Neuron (in vitro differentiated cells): ENCODE results near the gene MYB.
"Not testable (repeated sequence)": the region's sequence is repeated elsewhere in the genome, so short reads cannot be mapped to it uniquely, and the experiment has no call there.

Source experiments
- H2AFZ ChIP-seq: one replicate; pipeline ENCODE4 v1.6.1; 2013; ENCODE audit warnings: low read depth, mild to moderate bottlenecking, inconsistent platforms, low read length, moderate library complexity
- H3K27me3 ChIP-seq: one replicate; pipeline ENCODE4 v1.6.1; 2013; ENCODE audit warnings: low read length; ENCODE audit not compliant: insufficient read depth
- H3K36me3 ChIP-seq: one replicate; pipeline ENCODE4 v1.6.1; 2013; ENCODE audit warnings: low read length; ENCODE audit not compliant: insufficient read depth
- H3K4me1 ChIP-seq: one replicate; pipeline ENCODE4 v1.6.1; 2013; ENCODE audit warnings: low read length; ENCODE audit not compliant: insufficient read depth
- H3K4me3 ChIP-seq: 2 replicates; pipeline ENCODE4 v1.5.1; 2013; ENCODE audit warnings: mild to moderate bottlenecking, low read length, moderate library complexity
- H3K9me3 ChIP-seq: one replicate; pipeline ENCODE4 v1.6.1; 2013; ENCODE audit warnings: low read length

Gene MYB

DNA sequence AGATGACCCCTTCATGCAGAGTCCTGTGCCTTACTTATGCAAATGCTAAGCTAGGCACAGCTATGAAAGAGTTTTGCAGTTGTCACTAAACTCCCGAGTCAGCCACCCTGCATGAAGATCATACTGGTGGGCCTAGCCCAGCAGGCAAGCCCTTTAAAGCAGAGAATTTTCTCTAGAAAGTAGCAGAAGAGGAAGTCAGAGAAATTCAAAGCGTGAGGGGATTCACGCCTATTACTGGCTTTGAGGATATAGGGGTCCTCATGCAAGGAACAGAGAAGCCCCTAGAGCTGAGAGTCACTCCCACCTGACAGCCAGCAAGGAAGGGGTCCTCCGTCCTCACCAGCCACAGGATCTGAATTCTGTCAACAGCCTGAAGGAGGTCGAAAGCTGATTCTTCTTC lies 54.6 kb downstream of the MYB start:
- Histone ChIP-seq H3K9me3 (no peaks in the 10 kb centered on the region), H3K36me3 (no peaks in the 10 kb centered on the region), H2AFZ (no peak overlapping the region), H3K4me3 (no peak overlapping the region), H3K4me1 (no peaks in the 10 kb centered on the region), H3K27me3 (no peaks in the 10 kb centered on the region)

DNA sequence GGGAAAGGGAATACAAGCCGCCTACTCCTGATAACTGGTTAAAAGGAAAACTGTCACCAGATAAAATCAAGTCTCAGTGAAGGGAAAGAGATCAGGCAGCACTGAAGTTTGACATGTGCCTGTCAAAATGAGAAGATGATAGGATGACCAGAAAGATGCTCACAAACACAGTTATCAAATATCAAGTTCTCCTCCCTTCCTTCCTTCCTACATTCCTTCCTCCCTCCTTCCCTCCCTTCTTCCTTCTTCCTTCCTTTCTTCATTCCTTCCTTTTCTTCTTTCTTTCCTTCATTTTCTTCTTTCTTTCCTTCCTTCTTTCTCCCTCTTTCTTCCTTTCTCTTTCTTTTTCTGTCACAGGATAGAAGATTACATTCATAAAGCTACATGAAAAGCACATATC lies 55.2 kb downstream of the MYB start:
- no peaks in the 10 kb centered on the region for H3K9me3 ChIP-seq
- H2AFZ ChIP-seq: no peak overlapping the region
- H3K4me1 ChIP-seq: no peaks in the 10 kb centered on the region
- no peaks in the 10 kb centered on the region for H3K36me3 ChIP-seq
- H3K4me3 ChIP-seq: no peak overlapping the region
- H3K27me3 ChIP-seq: no peaks in the 10 kb centered on the region

DNA sequence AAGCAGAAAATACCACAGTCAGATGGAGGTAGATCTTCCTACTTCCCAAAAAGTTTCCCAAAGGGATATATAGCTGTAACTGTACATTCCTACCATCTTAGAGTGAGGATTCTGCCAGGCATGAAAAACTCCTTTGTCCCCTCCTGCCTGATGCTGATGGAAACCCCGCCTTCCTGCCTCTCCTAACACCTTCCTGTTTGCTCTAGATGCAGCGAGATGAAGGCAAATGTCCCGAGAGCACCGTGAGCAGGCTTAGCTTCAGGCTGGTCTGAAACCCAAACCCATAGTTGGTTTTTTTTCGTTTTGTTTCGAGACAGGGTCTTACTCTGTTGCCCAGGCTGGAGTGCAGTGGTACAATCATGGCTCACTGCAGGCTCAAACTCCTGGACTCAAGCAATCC lies 55.6 kb downstream of the MYB start:
- Histone ChIP-seq H3K36me3 (no peaks in the 10 kb centered on the region), H3K9me3 (no peaks in the 10 kb centered on the region), H2AFZ (no peak overlapping the region), H3K27me3 (no peaks in the 10 kb centered on the region), H3K4me1 (no peaks in the 10 kb centered on the region), H3K4me3 (no peak overlapping the region)

DNA sequence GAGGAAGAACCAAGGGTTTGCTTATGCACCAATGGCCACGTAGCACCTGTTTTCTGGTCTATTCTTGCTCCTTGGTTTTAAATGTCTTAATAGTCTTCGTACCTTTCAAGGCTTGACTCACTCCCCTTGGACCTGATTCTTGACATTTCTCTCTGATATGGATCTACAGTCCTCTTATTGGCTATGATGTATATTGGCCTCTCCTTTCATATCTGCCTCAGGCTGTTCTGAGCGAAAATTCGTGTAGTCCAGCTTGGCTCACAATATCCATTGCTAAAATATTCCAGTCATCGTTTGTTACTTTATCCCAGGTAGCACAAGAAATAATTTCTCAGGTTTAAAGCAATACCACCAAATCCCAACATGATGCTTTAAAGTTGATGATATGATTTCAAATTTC lies 59.6 kb downstream of the MYB start:
- H3K27me3 ChIP-seq: no peaks in the 10 kb centered on the region
- no peaks in the 10 kb centered on the region for H3K9me3 ChIP-seq
- H3K4me1 ChIP-seq: no peaks in the 10 kb centered on the region
- no peak overlapping the region for H3K4me3 ChIP-seq
- no peak overlapping the region for H2AFZ ChIP-seq
- no peaks in the 10 kb centered on the region for H3K36me3 ChIP-seq

DNA sequence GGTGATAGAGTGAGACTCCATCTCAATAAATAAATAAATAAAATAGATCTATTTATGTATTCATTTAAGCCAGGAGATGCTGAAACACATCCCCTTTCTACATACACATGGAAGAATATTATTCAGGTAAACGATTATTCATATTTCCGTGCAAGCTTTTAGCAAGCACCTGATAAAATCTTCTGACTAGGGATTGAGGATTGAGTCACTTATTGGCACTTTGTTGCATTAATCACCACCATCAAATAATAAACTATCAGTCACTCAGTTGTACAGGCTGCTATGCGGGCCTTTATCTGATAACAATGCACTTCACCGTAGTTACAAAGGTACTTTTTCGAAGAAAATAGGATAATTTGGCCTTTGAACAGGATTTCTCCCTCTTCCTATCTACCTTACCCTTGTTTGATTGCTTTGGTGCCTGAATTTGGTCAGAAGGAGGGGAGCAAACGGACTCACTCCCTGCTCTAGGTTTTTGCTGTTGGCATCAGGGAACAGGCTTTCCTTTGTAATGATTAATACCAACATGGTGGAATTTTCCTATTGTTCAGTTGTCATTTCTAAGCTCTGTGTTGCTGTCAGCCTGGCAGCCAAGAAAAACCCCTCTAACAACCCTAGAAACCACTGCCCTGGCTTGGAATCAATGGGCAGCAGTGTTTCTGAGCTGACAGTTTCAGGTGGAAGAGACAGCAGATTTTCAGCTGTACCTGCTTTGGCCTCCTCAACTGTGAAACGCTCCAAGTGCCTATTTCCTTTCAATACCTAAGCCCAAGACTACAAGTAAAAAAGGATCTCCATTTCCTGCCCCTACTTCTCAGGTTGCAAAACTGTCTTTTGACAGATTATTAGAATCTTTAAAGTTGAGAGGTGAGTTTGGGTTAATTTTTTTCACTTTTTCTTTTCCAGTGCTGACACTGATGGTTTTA lies 63.0 kb downstream of the MYB start:
- H3K9me3 ChIP-seq: no peaks in the 10 kb centered on the region
- H3K4me1 ChIP-seq: no peaks in the 10 kb centered on the region
- no peak overlapping the region for H2AFZ ChIP-seq
- H3K36me3 ChIP-seq: no peaks in the 10 kb centered on the region
- no peak overlapping the region for H3K4me3 ChIP-seq
- H3K27me3 ChIP-seq: no peaks in the 10 kb centered on the region

DNA sequence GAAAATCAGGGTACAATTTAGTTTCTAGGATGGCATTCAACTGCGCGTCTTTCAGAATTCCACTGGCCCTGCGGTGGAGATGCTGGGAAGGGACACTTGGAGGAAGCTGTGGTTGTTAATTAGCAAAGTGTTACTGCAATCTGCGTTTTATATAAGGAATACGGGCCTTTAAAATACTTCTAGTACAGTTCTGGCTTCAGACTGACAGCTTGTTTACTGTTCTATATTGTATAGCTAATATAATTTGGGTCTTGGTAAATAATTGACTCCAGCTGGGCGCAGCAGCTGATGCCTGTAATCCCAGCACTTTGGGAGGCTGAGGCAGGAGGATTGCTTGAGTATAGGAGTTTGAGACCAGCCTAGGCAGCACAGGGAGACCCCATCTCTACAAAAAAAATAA lies 63.7 kb downstream of the MYB start:
- no peaks in the 10 kb centered on the region for H3K4me1 ChIP-seq
- no peaks in the 10 kb centered on the region for H3K9me3 ChIP-seq
- no peaks in the 10 kb centered on the region for H3K36me3 ChIP-seq
- H3K4me3 ChIP-seq: no peak overlapping the region
- H3K27me3 ChIP-seq: no peaks in the 10 kb centered on the region
- no peak overlapping the region for H2AFZ ChIP-seq

DNA sequence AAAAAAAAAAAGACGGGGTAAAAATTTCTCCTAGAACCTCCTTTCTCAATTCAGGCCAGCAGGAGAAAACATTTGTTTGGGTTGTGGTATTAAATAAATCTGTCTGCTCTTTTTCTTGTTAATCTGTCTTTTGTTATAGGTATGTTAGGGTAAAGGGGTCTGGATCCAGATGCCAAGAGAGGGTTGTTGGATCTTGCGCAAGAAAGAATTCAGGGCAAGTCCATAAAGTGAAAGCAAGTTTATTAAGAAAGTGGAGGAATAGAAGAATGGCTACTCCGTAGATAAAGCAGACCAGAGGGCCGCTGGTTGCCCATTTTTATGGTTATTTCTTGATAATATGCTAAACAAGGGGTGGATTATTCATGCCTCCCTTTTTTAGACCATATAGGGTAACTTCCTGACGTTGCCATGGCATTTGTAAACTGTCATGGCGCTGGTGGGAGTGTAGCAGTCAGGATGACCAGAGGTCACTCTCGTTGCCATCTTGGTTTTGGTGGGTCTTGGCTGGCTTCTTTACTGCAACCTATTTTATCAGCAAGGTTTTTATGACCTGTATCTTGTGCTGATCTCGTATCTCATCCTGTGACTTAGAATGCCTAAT lies 65.4 kb downstream of the MYB start:
- H2AFZ ChIP-seq, H3K27me3 ChIP-seq, H3K36me3 ChIP-seq, H3K4me3 ChIP-seq, H3K9me3 ChIP-seq: not testable (repeated sequence)
- peaks cover 11% of the 10 kb centered on the region for H3K4me1 ChIP-seq

DNA sequence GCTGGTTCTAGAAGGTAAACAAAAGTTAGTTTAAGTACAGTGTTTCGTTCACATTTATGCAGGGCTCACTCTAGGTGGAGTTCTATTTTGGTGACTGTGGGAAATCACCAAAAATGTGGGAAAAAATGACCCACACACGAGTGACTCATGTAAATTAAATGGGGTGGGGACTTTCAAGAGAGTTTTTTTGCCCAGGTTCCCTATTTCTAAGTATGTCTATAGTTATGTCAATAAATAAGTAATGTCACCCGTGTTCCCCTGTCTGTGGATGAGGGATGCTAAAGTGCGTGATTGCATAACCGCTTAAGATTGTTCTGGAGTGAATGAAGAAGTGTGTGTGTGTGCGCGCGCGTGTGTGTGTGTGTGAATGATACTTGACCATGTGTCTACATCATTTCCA lies 69.1 kb downstream of the MYB start:
- Histone ChIP-seq H2AFZ (no peak overlapping the region), H3K9me3 (no peaks in the 10 kb centered on the region), H3K27me3 (no peaks in the 10 kb centered on the region), H3K4me1 (peaks cover 17% of the 10 kb centered on the region), H3K4me3 (no peak overlapping the region), H3K36me3 (no peaks in the 10 kb centered on the region)

DNA sequence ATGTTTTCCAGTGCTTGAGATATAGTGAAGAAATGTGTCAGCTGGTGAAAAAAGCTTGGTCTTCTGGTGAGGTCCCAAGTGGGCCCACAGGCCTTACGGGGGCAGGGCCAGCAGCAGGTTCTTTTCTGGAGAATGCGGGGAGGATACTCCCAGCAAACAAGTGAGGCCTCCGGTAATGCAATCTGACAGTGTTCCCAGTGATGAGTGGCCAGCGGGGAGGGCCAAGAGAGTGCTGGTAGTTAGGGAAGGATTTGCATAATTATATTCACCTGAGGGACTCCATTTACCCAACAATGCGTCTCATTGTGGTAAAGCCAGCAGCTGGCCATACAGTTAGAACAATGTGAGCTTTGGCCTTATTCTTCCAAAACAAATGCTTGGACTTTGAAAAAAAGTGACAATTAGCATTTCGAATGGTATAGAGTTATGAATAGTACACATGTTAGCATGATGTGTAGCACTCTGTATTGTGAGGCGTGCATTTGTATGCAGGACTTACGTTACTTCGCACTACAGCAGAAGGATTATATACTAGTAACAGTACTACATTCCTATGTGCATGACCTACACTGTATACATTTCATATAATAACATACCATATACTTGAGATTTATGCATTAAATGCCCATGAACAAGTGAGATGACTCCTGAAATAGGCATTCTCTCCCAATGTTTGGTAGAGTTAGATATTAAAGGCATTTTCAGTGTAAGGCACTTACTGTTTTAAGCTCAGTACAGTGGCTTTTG lies 69.8 kb downstream of the MYB start:
- no peak overlapping the region for H3K4me3 ChIP-seq
- no peaks in the 10 kb centered on the region for H3K9me3 ChIP-seq
- peaks cover 17% of the 10 kb centered on the region for H3K4me1 ChIP-seq
- H3K27me3 ChIP-seq: no peaks in the 10 kb centered on the region
- no peak overlapping the region for H2AFZ ChIP-seq
- no peaks in the 10 kb centered on the region for H3K36me3 ChIP-seq

DNA sequence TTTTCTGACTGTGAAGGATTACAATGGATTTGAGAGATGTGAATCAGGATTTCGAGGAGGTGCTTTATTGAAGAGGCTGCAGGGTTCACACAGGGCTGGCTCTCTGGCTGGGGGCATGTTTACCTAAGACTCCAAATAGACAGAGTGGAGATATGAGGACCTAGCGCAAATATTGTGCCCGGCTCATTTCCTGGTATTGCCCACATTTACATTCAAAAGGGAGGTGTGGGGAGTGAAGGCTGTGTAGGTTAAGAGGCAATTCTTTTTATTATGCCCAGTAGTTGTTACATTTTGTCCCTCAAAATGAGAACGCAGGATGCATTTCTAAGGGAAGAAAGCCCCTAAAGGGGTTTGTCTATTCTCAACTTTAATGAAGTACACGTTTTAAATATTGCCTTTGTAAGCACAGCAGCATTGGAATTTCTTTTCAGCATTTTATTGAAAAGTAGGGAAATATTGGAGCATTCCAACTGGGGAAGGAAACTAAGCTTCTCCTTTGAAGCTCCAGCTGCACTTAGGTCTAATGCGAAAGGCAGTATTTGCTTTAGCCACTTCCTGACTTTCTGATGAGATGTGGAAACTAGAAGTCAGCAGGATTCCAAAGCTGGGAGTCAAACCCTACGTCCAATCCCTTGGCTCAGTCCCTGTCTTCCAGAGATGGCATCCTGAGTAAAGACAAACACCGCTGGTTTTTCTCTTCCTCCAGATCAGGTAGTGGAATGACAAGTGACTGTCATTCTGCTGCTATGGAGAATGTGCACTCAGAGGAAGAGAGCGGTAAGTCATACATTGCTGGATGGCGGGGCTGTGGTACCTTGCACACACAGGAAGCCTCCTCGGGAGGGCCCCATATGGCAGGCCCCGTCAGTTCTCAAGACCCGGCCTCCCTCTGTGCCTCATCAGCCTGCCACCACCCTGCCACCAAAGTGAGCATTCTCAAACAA lies 70.7 kb downstream of the MYB start:
- H2AFZ ChIP-seq: no peak overlapping the region
- peaks cover 17% of the 10 kb centered on the region for H3K4me1 ChIP-seq
- no peak overlapping the region for H3K4me3 ChIP-seq
- no peaks in the 10 kb centered on the region for H3K27me3 ChIP-seq
- no peaks in the 10 kb centered on the region for H3K36me3 ChIP-seq
- no peaks in the 10 kb centered on the region for H3K9me3 ChIP-seq

DNA sequence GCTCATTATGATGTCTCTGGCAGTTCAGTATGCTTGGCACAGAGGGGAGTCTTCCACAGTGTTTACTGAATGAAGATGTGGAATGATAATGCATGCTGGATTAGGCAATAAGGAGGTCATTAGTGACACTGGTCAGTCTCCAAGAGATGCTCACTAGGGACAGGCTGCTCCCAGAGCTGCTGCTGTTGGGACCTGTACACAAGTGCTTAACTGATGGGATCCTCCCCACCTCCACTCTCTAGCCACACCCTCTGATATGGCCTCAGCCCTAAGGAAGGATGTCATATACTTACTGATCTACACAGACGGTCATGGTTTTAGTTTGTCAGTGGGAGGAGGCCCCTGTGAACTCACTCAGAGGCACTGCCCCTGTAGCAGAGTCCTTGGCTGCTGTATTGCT lies 73.4 kb downstream of the MYB start:
- H3K36me3 ChIP-seq: no peaks in the 10 kb centered on the region
- no peak overlapping the region for H3K4me3 ChIP-seq
- H3K27me3 ChIP-seq: no peaks in the 10 kb centered on the region
- no peak overlapping the region for H2AFZ ChIP-seq
- H3K9me3 ChIP-seq: no peaks in the 10 kb centered on the region
- H3K4me1 ChIP-seq: peaks cover 17% of the 10 kb centered on the region

DNA sequence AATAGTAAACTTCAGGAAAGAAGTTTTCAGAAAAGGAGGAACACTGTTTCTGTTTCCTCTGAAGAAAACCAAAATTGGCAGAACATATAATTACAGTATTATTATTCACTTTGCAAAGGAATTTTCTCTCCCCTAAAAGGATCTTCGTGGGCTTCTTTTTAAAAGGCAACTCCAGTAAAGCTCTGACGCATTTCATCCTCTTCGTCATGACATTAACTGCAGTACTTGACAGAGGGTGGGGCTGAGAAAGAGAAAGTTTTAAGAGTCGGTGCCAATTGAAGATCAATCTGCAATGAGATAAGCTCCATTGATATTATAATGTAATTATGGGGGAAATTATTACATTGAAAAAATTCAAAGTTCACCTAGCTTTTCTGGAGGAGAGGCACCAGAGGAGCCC lies 75.8 kb downstream of the MYB start:
- Histone ChIP-seq H2AFZ (no peak overlapping the region), H3K4me3 (no peak overlapping the region), H3K4me1 (peaks cover 2% of the 10 kb centered on the region), H3K36me3 (no peaks in the 10 kb centered on the region), H3K9me3 (no peaks in the 10 kb centered on the region), H3K27me3 (no peaks in the 10 kb centered on the region)
